Psoas muscle (tissue), 8 donors: ENCODE measurements around the gene ADAMTS16. TPM values are rescaled to one million over a fixed set of nuclear protein-coding genes. Genes with fewer than 3 reads are reported as not detected.

Experiments used
- ATAC-seq, 4 donors: fragments of 200-7000 bp; cut with Tn5 transposase; one replicate each; pipeline ENCODE4 v1.9.1; 2020; ENCODE audit warnings: moderate library complexity in 3 of 4, mild to moderate bottlenecking in 2 of 4
- DNase-seq, 2 donors: peaks; one replicate each; pipeline ENCODE4 v3.0.0-alpha.2; 2020
- H3K27ac ChIP-seq: fragments of 200-600 bp; one replicate; pipeline ENCODE4 v1.8.0; 2022
- H3K27me3 ChIP-seq, 3 donors: fragments of 200-600 bp in 1 of 3; one replicate each; pipeline versions ENCODE4 v1.6.1 to v1.8.0; 2013 to 2022; ENCODE audit warnings: low read length in 2 of 3, mild to moderate bottlenecking in 2 of 3, moderate library complexity in 1 of 3; ENCODE audit not compliant: insufficient read depth in 3 of 3
- H3K36me3 ChIP-seq, 2 donors: fragments of 200-600 bp in 1 of 2; one replicate each; pipeline versions ENCODE4 v1.6.1 to v1.8.0; 2013 to 2022; ENCODE audit warnings: low read depth in 1 of 2, mild to moderate bottlenecking in 1 of 2, moderate library complexity in 1 of 2; ENCODE audit not compliant: insufficient read depth in 1 of 2
- H3K4me1 ChIP-seq: fragments of 200-600 bp; one replicate; pipeline ENCODE4 v1.8.0; 2022
- H3K4me3 ChIP-seq: fragments of 200-600 bp; one replicate; pipeline ENCODE4 v1.8.0; 2022; ENCODE audit warnings: mild to moderate bottlenecking
- H3K9me3 ChIP-seq: fragments of 200-600 bp; one replicate; pipeline ENCODE4 v1.8.0; 2022
- WGBS, 3 donors: extraction: QIAGEN DNeasy Blood & Tissue Kit; methylation state at CpG; one replicate each; pipeline versions ENCODE4 v1.1.6 to v1.1.7; 2013; 5-methylcytosine and 5-hydroxymethylcytosine counted together
- intact Hi-C, 2 donors: fragments of 100-400 bp; cut with DNase I; formaldehyde crosslinking; loops; one replicate each; pipeline versions ENCODE4 v1.11.0 to v1.14.2; 2022
- polyA plus RNA-seq, 3 donors: library from polyadenylated mRNA; stranded (reverse); fragments of 200-250 nt; gene quantifications; one replicate each; pipeline ENCODE4 v1.2.3, GENCODE V29; 2013
- total RNA-seq, 4 donors: library from RNA; stranded (reverse); fragmentation: NEBNext Ultra II Directional in 2 of 4; extraction: Animal tissue kit (Norgen Biotek cat#: 25700) in 2 of 4; gene quantifications; one replicate each; pipeline versions ENCODE4 v1.2.1 to v1.2.4, GENCODE V29; 2021 to 2023
- TF ChIP-seq, protein P1 (sequence below): fragments of 200-600 bp; IDR thresholded peaks from one replicate; pipeline ENCODE4 v1.8.0; 2022; ENCODE audit warnings: antibody characterized with exemption
- donor health status: healthy with polysubstance abuse.
- donor health status: DM: no; HTN: no; CAD: no; lungs with moderate emphysema.
- donor health status: Bipolar disorder and iron deficiency.
- donor health status: healthy.
- donor health status: DM: yes; HTN: yes; CAD: no.
- donor health status: DM: no; HTN: no; CAD: no.
- donor health status: DM: no; HTN: no; CAD: no.
- donor health status: DM: yes; HTN: yes; CAD: no.

The ADAMTS16 gene
- total and polyA plus RNA-seq, 7 donors: 0.01 to 0.27 (median 0.06) TPM; not detected in 1

DNA sequence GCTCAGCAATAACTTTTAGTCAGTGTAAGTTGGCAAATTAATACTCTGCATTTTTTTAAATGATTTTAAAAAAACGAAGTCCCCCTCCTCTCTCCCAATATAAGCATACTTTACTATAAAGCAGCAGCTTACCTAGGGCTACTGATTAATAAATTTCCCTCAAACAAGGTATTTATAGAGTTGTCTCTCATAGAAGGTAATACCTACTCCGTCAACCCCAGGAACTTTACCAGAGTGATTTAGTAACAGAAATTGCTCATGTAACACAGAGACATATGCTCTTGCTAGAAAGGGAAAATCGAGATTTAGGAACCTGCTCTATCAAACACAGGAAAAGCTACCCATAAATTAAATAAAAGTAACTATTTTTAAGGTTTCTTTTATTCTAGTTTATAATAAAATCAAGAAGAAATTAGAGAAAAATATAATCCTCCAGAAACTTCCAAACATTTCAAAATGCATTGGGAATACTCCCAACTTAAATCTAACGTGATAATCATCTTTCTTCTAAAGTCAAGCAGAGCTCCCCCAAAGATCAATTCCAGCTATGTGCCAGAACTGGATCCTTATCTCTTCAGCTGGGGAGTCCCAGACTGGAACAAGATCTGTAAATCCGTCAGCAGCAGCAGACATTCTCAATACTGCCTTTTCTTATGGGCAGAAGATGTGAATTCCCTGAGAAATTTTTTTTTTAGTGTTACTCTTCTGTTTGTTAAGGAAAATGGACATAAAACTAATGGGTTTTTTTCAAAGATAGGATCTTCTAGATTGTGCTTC is 69.6 kb downstream of the ADAMTS16 start:
- intact Hi-C loops: loop anchor here in 1 of 2 donors (5.0 kb wide), 2 partner anchors 47 to 133 kb away; no protein-coding TSS in a partner anchor
- Histone ChIP-seq H3K9me3 (no peaks in the 10 kb centered on the region), H3K4me1 (peaks cover 14% of the 10 kb centered on the region), H3K36me3 (no peaks in the 10 kb centered on the region), H3K4me3 (no peak overlapping the region), H3K27me3 (no peaks in the 10 kb centered on the region), H3K27ac (peak overlapping the region; percentile 76)
- WGBS, 3 donors: 30 to 51% (median 34%) methylated on average over 5 of the region's 5 CpGs
- ATAC-seq: peak; percentile 16 to 92 (median 73)
- TF ChIP-seq, protein P1, sequence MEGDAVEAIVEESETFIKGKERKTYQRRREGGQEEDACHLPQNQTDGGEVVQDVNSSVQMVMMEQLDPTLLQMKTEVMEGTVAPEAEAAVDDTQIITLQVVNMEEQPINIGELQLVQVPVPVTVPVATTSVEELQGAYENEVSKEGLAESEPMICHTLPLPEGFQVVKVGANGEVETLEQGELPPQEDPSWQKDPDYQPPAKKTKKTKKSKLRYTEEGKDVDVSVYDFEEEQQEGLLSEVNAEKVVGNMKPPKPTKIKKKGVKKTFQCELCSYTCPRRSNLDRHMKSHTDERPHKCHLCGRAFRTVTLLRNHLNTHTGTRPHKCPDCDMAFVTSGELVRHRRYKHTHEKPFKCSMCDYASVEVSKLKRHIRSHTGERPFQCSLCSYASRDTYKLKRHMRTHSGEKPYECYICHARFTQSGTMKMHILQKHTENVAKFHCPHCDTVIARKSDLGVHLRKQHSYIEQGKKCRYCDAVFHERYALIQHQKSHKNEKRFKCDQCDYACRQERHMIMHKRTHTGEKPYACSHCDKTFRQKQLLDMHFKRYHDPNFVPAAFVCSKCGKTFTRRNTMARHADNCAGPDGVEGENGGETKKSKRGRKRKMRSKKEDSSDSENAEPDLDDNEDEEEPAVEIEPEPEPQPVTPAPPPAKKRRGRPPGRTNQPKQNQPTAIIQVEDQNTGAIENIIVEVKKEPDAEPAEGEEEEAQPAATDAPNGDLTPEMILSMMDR: no peak
- DNase-seq: no peak

GRCh38 chr5:5217371-5217770 is 77.2 kb downstream of the ADAMTS16 start:
- Histone ChIP-seq H3K4me1 (peaks cover 15% of the 10 kb centered on the region), H3K27me3 (no peaks in the 10 kb centered on the region), H3K4me3 (no peak overlapping the region), H3K9me3 (no peaks in the 10 kb centered on the region), H3K27ac (no peak overlapping the region), H3K36me3 (no peaks in the 10 kb centered on the region)
- TF ChIP-seq, protein P1: no peak
- WGBS, 3 donors: 65 to 79% (median 75%) methylated on average over 1 of the region's 1 CpG
- no peak for ATAC-seq
- intact Hi-C loops: no loop called here
- no peak for DNase-seq

DNA sequence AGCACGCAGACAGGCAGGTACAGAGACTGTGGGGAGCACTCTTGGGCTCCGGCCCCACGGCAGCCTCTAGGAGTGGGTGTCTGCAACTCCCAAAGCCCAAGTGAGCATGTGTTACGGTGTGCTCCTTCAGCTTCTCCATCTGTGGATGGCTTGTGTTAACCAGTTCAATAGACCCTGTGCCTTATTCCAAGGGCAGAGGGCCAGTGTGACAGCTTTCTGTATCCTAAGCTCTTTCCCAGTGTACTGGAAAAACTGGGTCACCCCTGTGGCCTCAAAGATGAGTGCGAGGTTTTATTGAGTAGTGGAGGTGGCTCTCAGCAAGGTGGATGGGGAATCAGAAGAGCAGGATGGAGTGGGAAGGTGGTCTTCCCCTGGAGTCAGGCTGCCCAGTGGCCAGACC is 78.3 kb downstream of the ADAMTS16 start:
- Histone ChIP-seq H3K4me3 (no peak overlapping the region), H3K27ac (no peak overlapping the region), H3K4me1 (peaks cover 15% of the 10 kb centered on the region), H3K27me3 (no peaks in the 10 kb centered on the region), H3K9me3 (no peaks in the 10 kb centered on the region), H3K36me3 (no peaks in the 10 kb centered on the region)
- intact Hi-C loops: no loop called here
- DNase-seq: no peak
- WGBS, 3 donors: 93 to 96% (median 93%) methylated on average over 5 of the region's 5 CpGs
- no peak for ATAC-seq
- TF ChIP-seq, protein P1: no peak

DNA sequence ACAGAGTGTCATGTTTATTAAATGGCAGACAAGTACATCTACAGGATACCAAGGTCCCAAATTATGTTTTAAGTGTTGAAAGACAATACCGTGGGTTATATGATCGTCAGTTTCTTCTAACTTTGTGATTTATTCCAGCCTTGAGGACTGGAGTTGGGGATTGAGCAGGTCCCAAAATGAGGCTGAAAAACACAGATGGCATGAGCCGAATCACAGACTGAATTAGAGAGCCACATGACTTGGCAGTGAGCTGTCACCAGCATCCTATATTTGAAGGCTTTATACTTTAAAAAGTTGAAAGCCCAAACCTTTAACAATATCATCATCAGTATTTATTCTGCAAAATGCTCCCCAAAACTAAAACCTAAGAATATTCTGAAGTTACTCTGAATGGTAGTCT is 79.4 kb downstream of the ADAMTS16 start:
- Histone ChIP-seq H3K27ac (no peak overlapping the region), H3K36me3 (no peaks in the 10 kb centered on the region), H3K4me1 (peaks cover 15% of the 10 kb centered on the region), H3K27me3 (no peaks in the 10 kb centered on the region), H3K4me3 (no peak overlapping the region), H3K9me3 (no peaks in the 10 kb centered on the region)
- TF ChIP-seq, protein P1: no peak
- ATAC-seq (no peak), DNase-seq (no peak)
- WGBS, 3 donors: 60 to 90% (median 75%) methylated on average over 3 of the region's 3 CpGs
- intact Hi-C loops: no loop called here
